Neuron (in vitro differentiated cells): ENCODE data around the gene ECI2.

Source experiments
- H2AFZ ChIP-seq: one replicate; pipeline ENCODE4 v1.6.1; 2013; ENCODE audit warnings: low read depth, mild to moderate bottlenecking, inconsistent platforms, low read length, moderate library complexity
- H3K27me3 ChIP-seq: one replicate; pipeline ENCODE4 v1.6.1; 2013; ENCODE audit warnings: low read length; ENCODE audit not compliant: insufficient read depth
- H3K36me3 ChIP-seq: one replicate; pipeline ENCODE4 v1.6.1; 2013; ENCODE audit warnings: low read length; ENCODE audit not compliant: insufficient read depth
- H3K4me1 ChIP-seq: one replicate; pipeline ENCODE4 v1.6.1; 2013; ENCODE audit warnings: low read length; ENCODE audit not compliant: insufficient read depth
- H3K4me3 ChIP-seq: 2 replicates; pipeline ENCODE4 v1.5.1; 2013; ENCODE audit warnings: mild to moderate bottlenecking, low read length, moderate library complexity
- H3K9me3 ChIP-seq: one replicate; pipeline ENCODE4 v1.6.1; 2013; ENCODE audit warnings: low read length

Gene ECI2

GRCh38 chr6:4133941-4134838 is 1.2 kb downstream of the ECI2 start:
- peaks cover under 1% of the 10 kb centered on the region for H3K27me3 ChIP-seq
- peaks cover 2% of the 10 kb centered on the region for H3K9me3 ChIP-seq
- peak overlapping the region; percentile 95 for H2AFZ ChIP-seq
- H3K4me1 ChIP-seq, result peaks cover 19% of the 10 kb centered on the region
- peak overlapping the region; percentile 79 for H3K4me3 ChIP-seq
- H3K36me3 ChIP-seq, result peaks cover 20% of the 10 kb centered on the region

GRCh38 chr6:4130357-4130987 is 4.9 kb downstream of the ECI2 start:
- H3K27me3 ChIP-seq, result no peaks in the 10 kb centered on the region
- no peak overlapping the region for H2AFZ ChIP-seq
- H3K9me3 ChIP-seq, result peaks cover 2% of the 10 kb centered on the region
- H3K36me3 ChIP-seq, result peaks cover 44% of the 10 kb centered on the region
- H3K4me3 ChIP-seq, result no peak overlapping the region
- peaks cover 14% of the 10 kb centered on the region for H3K4me1 ChIP-seq

- Histone ChIP-seq H2AFZ (no peak overlapping the region), H3K4me3 (no peak overlapping the region), H3K36me3 (peaks cover 54% of the 10 kb centered on the region), H3K27me3 (no peaks in the 10 kb centered on the region), H3K4me1 (peaks cover 13% of the 10 kb centered on the region), H3K9me3 (peaks cover 2% of the 10 kb centered on the region)
Measured at GRCh38 chr6:4129446-4129845, 5.9 kb downstream of the ECI2 start.

- Histone ChIP-seq H3K4me1 (peaks cover 6% of the 10 kb centered on the region), H2AFZ (no peak overlapping the region), H3K9me3 (peaks cover 2% of the 10 kb centered on the region), H3K4me3 (no peak overlapping the region), H3K27me3 (no peaks in the 10 kb centered on the region), H3K36me3 (peaks cover 60% of the 10 kb centered on the region)
Measured at GRCh38 chr6:4128748-4129147, 6.6 kb downstream of the ECI2 start.

- Histone ChIP-seq H3K4me1 (no peaks in the 10 kb centered on the region), H2AFZ (no peak overlapping the region), H3K36me3 (peaks cover 60% of the 10 kb centered on the region), H3K9me3 (peaks cover 2% of the 10 kb centered on the region), H3K27me3 (no peaks in the 10 kb centered on the region), H3K4me3 (no peak overlapping the region)
Measured at GRCh38 chr6:4128072-4128471, 7.3 kb downstream of the ECI2 start.

GRCh38 chr6:4125933-4126864 is 9.2 kb downstream of the ECI2 start:
- H3K4me1 ChIP-seq, result no peaks in the 10 kb centered on the region
- H3K4me3 ChIP-seq, result no peak overlapping the region
- H3K9me3 ChIP-seq, result no peaks in the 10 kb centered on the region
- no peaks in the 10 kb centered on the region for H3K27me3 ChIP-seq
- H2AFZ ChIP-seq, result no peak overlapping the region
- H3K36me3 ChIP-seq, result peaks cover 62% of the 10 kb centered on the region

- Histone ChIP-seq H3K4me3 (no peak overlapping the region), H2AFZ (no peak overlapping the region), H3K4me1 (no peaks in the 10 kb centered on the region), H3K9me3 (peaks cover 3% of the 10 kb centered on the region), H3K27me3 (no peaks in the 10 kb centered on the region), H3K36me3 (peaks cover 65% of the 10 kb centered on the region)
Measured at GRCh38 chr6:4125500-4125899, 9.9 kb downstream of the ECI2 start.

- H3K27me3 ChIP-seq, result no peaks in the 10 kb centered on the region
- H2AFZ ChIP-seq, result no peak overlapping the region
- no peaks in the 10 kb centered on the region for H3K4me1 ChIP-seq
- H3K36me3 ChIP-seq, result peaks cover 61% of the 10 kb centered on the region
- peaks cover 3% of the 10 kb centered on the region for H3K9me3 ChIP-seq
- no peak overlapping the region for H3K4me3 ChIP-seq
Measured at GRCh38 chr6:4124351-4124750, 11.0 kb downstream of the ECI2 start.

- Histone ChIP-seq H3K4me3 (no peak overlapping the region), H2AFZ (no peak overlapping the region)
Measured at GRCh38 chr6:4115741-4116140, 19.6 kb downstream of the ECI2 start.

GRCh38 chr6:4114123-4114522 is 21.3 kb downstream of the ECI2 start:
- Histone ChIP-seq H3K27me3 (no peaks in the 10 kb centered on the region), H2AFZ (no peak overlapping the region), H3K4me3 (no peak overlapping the region), H3K4me1 (no peaks in the 10 kb centered on the region), H3K9me3 (no peaks in the 10 kb centered on the region), H3K36me3 (peaks cover 31% of the 10 kb centered on the region)

More at GRCh38 chr6:4115741-4116140, 19.6 kb downstream of the ECI2 start:
- no peaks in the 10 kb centered on the region for H3K4me1 ChIP-seq
- H3K9me3 ChIP-seq, result no peaks in the 10 kb centered on the region
- no peaks in the 10 kb centered on the region for H3K27me3 ChIP-seq
- H3K36me3 ChIP-seq, result peaks cover 41% of the 10 kb centered on the region

GRCh38 chr6:4113649-4114048 is 21.7 kb downstream of the ECI2 start:
- peaks cover 3% of the 10 kb centered on the region for H3K27me3 ChIP-seq
- H3K4me3 ChIP-seq, result no peak overlapping the region
- peaks cover 26% of the 10 kb centered on the region for H3K36me3 ChIP-seq
- no peak overlapping the region for H2AFZ ChIP-seq
- H3K9me3 ChIP-seq, result no peaks in the 10 kb centered on the region
- no peaks in the 10 kb centered on the region for H3K4me1 ChIP-seq

- Histone ChIP-seq H2AFZ (no peak overlapping the region), H3K4me3 (no peak overlapping the region), H3K9me3 (no peaks in the 10 kb centered on the region), H3K27me3 (peaks cover 3% of the 10 kb centered on the region), H3K4me1 (no peaks in the 10 kb centered on the region), H3K36me3 (peaks cover 21% of the 10 kb centered on the region)
Measured at GRCh38 chr6:4112366-4112765, 23.0 kb downstream of the ECI2 start.
